CD4-positive, alpha-beta T cell treated with Interleukin-12 subunit alpha and Interleukin-12 subunit beta, for 1 hour (primary cell): ENCODE data around the gene MRGPRE.

Experiments used
- DNase-seq: peaks from one replicate; pipeline ENCODE4 v3.0.0-alpha.2; 2020

MRGPRE gene

GRCh38 chr11:3196161-3197043 is 35.8 kb downstream of the MRGPRE start:
- DNase-seq: no peak

DNA sequence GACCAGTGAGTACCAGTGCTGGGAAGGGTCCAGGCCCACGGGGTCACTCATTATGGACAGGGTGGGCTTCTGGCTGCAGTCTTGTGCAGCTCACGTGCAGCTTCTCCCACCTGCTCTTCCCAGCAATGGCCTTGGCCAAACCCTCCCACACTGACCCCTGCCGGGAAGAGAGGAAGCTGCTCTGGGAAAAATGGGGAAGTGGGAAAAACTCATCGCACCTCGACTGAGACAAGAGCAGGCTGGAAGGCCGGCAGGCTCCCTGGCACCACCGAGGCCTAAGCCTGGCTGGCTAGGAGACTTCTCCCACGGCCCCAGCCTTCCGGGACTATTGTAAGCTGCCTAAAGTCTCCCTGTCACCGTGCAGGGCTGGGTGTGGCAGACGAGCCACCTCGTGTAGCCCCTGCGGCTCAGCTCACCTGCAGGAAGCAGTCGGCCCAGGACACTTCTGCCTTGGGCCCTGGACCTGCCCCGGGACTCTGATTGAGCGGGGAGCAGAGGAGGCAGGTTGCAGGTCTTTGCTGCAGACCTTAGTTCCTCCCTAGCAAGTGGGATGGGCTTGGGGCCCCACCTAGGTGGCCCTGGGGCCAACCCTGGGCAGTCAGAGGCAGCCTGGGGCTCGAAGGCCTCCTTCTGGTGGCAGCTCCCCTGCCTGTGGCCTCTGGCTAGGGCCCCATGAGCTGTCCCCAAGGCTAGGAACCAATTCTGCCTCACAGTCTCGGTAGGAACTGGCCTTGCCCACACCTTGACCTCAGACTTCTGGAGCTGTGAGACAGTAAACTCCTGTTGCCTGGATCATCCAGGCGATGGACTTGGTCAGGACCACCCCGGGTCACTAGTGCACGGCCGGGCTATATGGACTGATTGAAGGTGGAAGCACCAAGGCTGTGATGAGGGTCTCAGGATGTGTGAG is 36.7 kb downstream of the MRGPRE start:
- no peak for DNase-seq

DNA sequence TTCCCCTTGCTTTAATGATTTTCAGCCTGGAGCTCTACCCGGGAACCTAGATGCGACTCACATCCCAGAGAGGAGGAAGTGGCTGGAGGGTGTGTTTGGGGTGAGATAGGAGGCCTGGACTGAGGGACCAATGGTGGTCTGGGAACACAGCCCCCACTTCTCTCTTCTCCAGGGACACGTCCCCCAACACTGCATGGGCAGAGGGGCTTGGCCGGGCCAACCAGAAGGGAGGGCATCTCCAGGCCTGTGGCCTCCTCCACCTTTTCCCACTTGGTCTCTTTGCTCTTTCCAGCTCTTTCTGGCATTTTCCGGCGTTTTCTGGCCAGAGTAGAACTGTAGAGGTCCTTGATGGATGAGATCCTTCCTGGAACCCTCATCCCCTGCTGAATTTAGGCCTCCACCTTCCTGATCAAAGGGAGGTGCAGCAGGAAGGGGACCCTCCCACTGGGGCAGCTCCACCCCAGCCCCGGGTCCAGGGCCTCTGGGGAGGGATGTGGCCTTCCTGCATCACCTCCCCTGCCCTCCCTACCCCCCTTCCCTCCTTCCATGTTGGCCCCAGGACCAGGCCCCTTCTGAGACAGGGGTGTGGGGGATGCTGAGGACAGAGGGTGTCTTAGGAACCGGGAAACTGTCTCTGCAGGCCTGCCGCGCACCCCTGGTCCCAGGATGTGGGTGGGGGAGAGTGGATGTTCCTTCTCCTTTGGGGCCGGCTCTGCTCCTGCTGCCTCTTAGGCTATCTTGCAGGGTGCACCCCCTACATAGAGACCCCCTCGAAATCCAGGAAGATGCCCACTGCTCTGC is 38.0 kb downstream of the MRGPRE start:
- DNase-seq: no peak

DNA sequence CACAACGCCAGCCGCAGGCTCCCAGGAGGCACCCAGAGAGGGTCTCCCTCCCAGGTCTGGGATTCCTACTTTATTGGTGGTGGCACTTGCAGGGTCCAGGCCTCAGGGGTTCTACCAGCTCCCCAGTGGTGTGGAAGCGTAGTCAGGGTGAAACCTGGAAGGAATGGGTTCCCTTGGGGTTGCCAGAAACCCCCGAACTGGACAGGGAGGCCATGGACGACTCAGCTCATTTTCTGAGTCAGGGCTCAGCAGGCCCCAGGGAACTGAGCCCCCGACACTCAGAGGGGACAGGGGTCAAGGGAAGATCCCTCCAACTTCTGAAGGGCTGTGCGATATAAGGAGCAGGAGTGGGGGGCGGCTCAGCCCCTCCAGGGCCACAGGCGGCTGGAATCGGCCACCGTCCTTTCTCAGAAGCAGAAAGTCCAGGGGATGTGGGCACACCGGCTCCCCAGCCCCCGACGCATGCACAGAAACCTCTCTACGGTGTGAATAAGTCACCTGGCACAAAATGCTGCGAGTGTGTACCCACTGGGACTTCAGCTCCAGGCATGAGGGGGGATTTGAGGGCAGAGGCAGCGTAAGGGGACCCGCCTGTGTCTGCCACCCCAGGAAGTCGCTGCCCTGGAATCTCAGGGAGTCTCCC is 38.7 kb downstream of the MRGPRE start:
- DNase-seq: no peak

GRCh38 chr11:3192511-3193372 is 39.5 kb downstream of the MRGPRE start:
- DNase-seq: no peak

DNA sequence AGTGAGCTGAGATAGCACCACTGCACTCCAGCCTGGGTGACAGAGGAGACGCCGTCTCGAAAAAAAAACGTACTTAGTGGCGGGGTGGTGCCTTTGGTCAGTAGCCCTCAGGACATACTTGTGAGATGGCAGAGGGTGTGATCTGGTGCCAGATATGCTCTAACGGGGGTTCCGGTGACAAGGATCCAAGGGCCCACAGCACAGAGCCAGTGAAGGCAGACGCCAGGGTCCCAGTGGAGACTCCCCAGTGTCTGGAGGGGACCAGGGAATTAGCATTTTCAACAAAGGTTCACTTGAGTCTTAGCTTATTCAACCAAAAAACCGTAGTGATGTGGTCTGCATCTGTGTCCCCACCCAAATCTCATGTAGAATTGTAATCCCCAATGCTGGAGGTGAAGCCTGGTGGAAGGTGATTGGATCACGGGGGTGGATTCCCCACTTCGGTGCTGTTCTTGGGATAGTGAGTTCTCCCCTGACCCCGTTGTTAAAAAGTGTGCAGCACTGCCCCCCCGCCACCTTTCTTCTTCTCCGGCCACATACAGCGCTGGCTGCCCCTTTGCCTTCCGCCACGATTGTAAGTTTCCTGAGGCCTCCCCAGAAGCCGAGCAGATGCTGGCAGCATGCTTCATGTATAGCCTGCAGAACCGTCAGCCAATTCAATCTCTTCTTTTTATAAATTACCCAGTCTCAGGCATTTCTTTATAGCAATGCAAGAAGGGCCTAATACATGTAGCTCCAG is 40.5 kb downstream of the MRGPRE start:
- DNase-seq: no peak

GRCh38 chr11:3190600-3190999 is 41.6 kb downstream of the MRGPRE start:
- DNase-seq: no peak

GRCh38 chr11:3189886-3190583 is 42.2 kb downstream of the MRGPRE start:
- no peak for DNase-seq

DNA sequence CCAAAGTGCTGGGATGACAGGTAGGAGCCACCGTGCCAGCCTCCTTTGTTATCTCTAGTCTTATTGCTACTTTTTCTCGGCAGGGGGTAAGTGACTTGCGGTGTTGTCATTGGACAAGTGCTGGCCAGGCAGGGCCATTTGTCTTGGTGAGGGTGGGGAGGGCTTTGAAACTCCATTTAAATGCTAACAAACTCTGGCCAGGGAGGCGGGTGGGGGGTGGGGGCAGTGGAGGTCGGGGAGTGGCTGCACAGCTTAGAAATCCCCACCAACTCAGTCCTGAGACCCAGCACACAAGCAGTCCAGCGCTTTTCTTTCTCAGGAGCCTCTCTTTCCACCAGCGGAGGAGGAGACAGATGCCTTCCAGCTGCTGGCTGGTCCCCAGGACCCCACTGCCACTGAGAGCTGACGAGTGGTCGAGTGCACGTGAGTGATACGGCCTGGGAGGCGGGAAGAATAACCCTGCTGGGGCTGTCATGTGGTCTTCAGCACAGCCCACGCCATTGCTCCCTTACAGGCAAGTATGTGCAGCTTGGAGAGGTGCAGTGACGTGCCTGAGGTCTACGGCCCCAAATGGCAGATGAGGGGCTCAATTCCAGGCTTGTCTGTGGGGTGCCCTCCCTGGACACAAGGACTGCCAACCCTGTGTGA is 42.9 kb downstream of the MRGPRE start:
- no peak for DNase-seq

- no peak for DNase-seq
These were observed 43.6 kb downstream of the MRGPRE start for GRCh38 chr11:3188496-3189195.

- DNase-seq: no peak
These were observed 45.9 kb downstream of the MRGPRE start for GRCh38 chr11:3186166-3186953.

DNA sequence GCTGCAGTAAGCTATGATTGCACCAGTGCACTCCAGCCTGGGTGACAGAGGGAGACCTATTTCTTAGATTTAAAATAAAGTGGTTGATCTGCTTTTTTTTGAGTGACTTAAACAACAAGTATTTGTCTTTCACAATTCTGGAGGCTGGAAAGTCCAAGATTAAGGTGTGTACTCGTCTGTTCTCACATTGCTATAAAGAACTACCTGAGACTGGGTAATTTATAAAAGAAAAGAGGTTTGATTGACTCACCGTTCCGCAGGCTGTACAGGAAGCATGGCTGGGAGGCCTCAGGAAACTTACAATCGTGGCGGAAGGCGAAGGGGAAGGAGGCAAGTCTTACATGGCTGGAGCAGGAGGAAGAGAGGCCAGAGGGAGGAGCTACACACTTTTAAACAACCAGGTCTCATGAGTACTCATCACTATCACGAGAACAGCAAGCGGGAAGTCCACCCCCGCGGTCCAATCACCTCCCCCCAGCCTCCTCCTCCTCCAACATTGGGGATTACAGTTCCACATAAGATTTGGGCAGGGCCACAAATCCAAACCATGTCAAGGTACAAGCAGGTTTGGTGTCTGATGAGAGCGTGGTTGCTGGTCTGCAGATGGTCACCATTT is 47.4 kb downstream of the MRGPRE start:
- no peak for DNase-seq

- no peak for DNase-seq
These were observed 48.7 kb downstream of the MRGPRE start for GRCh38 chr11:3183523-3183922.

- DNase-seq: no peak
These were observed 49.8 kb downstream of the MRGPRE start for GRCh38 chr11:3182462-3182852.

- DNase-seq: no peak
These were observed 50.3 kb downstream of the MRGPRE start for GRCh38 chr11:3181725-3182461.

- DNase-seq: no peak
These were observed 51.3 kb downstream of the MRGPRE start for GRCh38 chr11:3180869-3181268.

- DNase-seq: no peak
These were observed 53.9 kb downstream of the MRGPRE start for GRCh38 chr11:3178349-3178748.
